NCI-H345 (cell line): ENCODE measurements around the gene TM9SF4.

ENCODE experiments used
- DNase-seq: peaks from one replicate; lab custom pipeline; 2025; lab: John Stamatoyannopoulos, UW

TM9SF4 gene

GRCh38 chr20:32129863-32130262 lies 20.3 kb downstream of the TM9SF4 start:
- DNase-seq = no peak

- no peak for DNase-seq
Measured at GRCh38 chr20:32130352-32130751, 20.8 kb downstream of the TM9SF4 start.

GRCh38 chr20:32130965-32131364 lies 21.5 kb downstream of the TM9SF4 start:
- DNase-seq = no peak

- DNase-seq = no peak
Measured at GRCh38 chr20:32132911-32133549, 23.5 kb downstream of the TM9SF4 start.

GRCh38 chr20:32134026-32134425 lies 24.5 kb downstream of the TM9SF4 start:
- no peak for DNase-seq

GRCh38 chr20:32135983-32136515 lies 26.5 kb downstream of the TM9SF4 start:
- DNase-seq = no peak

- no peak for DNase-seq
Measured at GRCh38 chr20:32138921-32139320, 29.4 kb downstream of the TM9SF4 start.

GRCh38 chr20:32139947-32140346 lies 30.4 kb downstream of the TM9SF4 start:
- peak; percentile 88 for DNase-seq

- no peak for DNase-seq
Measured at GRCh38 chr20:32140603-32141002, 31.1 kb downstream of the TM9SF4 start.

- DNase-seq = no peak
Measured at GRCh38 chr20:32141465-32141980, 32.0 kb downstream of the TM9SF4 start.

GRCh38 chr20:32142088-32142487 lies 32.6 kb downstream of the TM9SF4 start:
- no peak for DNase-seq

- DNase-seq = no peak
Measured at GRCh38 chr20:32142991-32143390, 33.5 kb downstream of the TM9SF4 start.

GRCh38 chr20:32144898-32145662 lies 35.6 kb downstream of the TM9SF4 start:
- peak; percentile 10 for DNase-seq

- no peak for DNase-seq
Measured at GRCh38 chr20:32149566-32150170, 40.2 kb downstream of the TM9SF4 start.

- no peak for DNase-seq
Measured at GRCh38 chr20:32150291-32150848, 40.9 kb downstream of the TM9SF4 start.

GRCh38 chr20:32152421-32153155 lies 43.1 kb downstream of the TM9SF4 start:
- no peak for DNase-seq

- DNase-seq = no peak
Measured at GRCh38 chr20:32153156-32153665, 43.7 kb downstream of the TM9SF4 start.

- no peak for DNase-seq
Measured at GRCh38 chr20:32153771-32154170, 44.3 kb downstream of the TM9SF4 start.

- peak; percentile 25 for DNase-seq
Measured at GRCh38 chr20:32155017-32155981, 45.8 kb downstream of the TM9SF4 start.

- DNase-seq = no peak
Measured at GRCh38 chr20:32157611-32158010, 48.1 kb downstream of the TM9SF4 start.
